Nephron (organoid): ENCODE data around the gene FTSJ1.

Experiments
- H3K27ac Mint-ChIP-seq, 3 experiments: 2 replicates each; pipeline ENCODE4 v1.8.0; 2020; ENCODE audit warnings: mixed read lengths in 3 of 3, mild to moderate bottlenecking in 2 of 3, moderate library complexity in 1 of 3
- H3K27me3 Mint-ChIP-seq: 2 replicates; pipeline ENCODE4 v1.8.0; 2021; ENCODE audit warnings: low read depth, mild to moderate bottlenecking, moderate library complexity, mixed read lengths
- H3K36me3 Mint-ChIP-seq: 2 replicates; pipeline ENCODE4 v1.8.0; 2020; ENCODE audit warnings: low read depth, mixed read lengths
- H3K4me1 Mint-ChIP-seq: 2 replicates; pipeline ENCODE4 v1.8.0; 2020; ENCODE audit warnings: mixed read lengths
- H3K4me3 Mint-ChIP-seq, 3 experiments: 2 replicates each; pipeline ENCODE4 v1.8.0; 2020; ENCODE audit warnings: mild to moderate bottlenecking in 3 of 3, mixed read lengths in 3 of 3, moderate library complexity in 2 of 3
- H3K9me3 Mint-ChIP-seq: 2 replicates; pipeline ENCODE4 v1.8.0; 2020; ENCODE audit warnings: mixed read lengths
- CTCF ChIP-seq, 3 experiments: fragments of 200-600 bp; sonication (generic); IDR thresholded peaks; one replicate each; pipeline ENCODE4 v1.5.0; 2021; ENCODE audit warnings: antibody characterized with exemption in 3 of 3; ENCODE audit not compliant: unreplicated experiment in 3 of 3

FTSJ1 gene

DNA sequence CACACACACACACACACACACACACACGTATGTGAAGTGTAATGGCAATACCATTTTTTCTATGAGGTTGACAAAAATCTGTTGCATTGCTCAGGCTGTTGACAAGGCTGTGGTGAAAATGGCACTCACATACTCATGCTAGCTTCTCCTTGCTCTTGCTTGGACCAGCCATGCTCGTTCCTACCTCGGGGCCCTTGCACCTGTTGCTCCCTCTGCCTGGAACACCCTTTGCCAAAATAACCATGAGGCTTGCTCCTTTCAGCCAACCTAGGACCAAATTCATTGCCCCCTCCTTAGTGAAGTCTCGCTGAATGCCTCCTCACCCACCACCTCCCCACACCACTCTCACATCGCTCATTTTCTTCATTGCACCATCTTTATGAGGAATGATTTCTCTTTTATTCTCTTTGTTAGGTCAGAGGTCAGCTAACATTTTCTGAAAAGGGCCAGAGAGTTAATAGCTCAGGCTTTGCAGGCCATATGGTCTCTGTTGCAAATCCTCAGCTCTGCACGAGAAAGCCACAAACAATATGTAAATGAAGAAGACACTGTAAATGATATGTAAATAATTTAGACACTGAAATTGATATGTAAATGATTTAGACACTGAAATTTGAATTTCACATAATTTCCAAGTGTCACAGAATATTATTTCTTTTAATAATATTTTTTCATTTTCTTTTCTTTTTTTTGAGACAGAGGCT, 19.2 kb upstream of the FTSJ1 start:
- H3K4me1 Mint-ChIP-seq, result no peaks in the 10 kb centered on the region
- peaks cover 22% of the 10 kb centered on the region for H3K9me3 Mint-ChIP-seq
- TF ChIP-seq CTCF (IDR thresholded peaks at IDR 0.05; ENCODE audit: unreplicated experiment in 3 of 3), result no peak
- H3K36me3 Mint-ChIP-seq, result peaks cover 4% of the 10 kb centered on the region
- H3K27ac Mint-ChIP-seq, result no peak overlapping the region
- H3K4me3 Mint-ChIP-seq, result no peak overlapping the region
- H3K27me3 Mint-ChIP-seq, result no peaks in the 10 kb centered on the region

DNA sequence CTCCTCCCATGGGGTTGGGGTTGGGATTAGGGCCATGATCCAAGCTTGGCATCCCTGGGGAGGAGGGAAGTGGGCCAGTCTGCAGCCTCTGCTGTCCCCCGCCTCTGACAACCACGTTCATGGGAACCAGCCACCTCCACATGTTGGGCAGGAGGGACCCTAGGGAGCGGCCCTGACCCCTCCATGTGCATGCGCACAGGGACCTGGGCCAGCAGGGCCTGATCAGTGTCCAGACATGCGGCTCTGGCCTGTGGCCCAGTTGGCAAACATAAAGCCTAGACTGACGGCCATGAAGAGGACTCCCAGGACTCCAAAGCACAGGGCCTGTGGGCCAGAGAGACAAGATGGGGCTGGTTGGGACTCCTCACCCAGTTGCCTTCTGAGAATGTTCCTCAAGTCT, 17.3 kb upstream of the FTSJ1 start:
- no peak for TF ChIP-seq CTCF (IDR thresholded peaks at IDR 0.05; ENCODE audit: unreplicated experiment in 3 of 3)
- Mint-ChIP-seq H3K9me3 (peaks cover 22% of the 10 kb centered on the region), H3K36me3 (peaks cover 4% of the 10 kb centered on the region), H3K27me3 (no peaks in the 10 kb centered on the region), H3K4me1 (no peaks in the 10 kb centered on the region), H3K27ac (no peak overlapping the region), H3K4me3 (no peak overlapping the region)

DNA sequence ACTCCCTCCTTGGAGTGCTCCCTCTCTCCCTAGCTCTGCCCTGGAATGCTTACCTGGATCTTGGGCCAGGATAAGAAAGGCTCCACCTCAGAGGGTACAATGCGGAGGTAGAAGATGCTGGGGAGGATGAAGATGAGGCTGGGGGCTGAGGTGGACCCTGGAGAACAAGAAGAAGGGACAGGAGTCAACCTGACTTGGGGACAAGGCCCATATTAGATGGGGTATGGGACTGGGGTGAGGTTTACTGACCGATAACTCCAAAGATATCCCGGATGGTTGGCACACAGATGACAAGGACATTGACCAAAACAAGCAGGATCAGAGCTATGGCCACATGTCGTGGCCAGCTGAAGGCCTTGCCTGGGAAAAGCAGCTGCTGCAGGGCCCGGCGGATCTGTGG, 16.5 kb upstream of the FTSJ1 start:
- no peak for TF ChIP-seq CTCF (IDR thresholded peaks at IDR 0.05; ENCODE audit: unreplicated experiment in 3 of 3)
- Mint-ChIP-seq H3K36me3 (peaks cover 4% of the 10 kb centered on the region), H3K27ac (no peak overlapping the region), H3K4me1 (peaks cover 4% of the 10 kb centered on the region), H3K27me3 (no peaks in the 10 kb centered on the region), H3K4me3 (no peak overlapping the region), H3K9me3 (peaks cover 20% of the 10 kb centered on the region)

GRCh38 chrX:48460031-48460430, 16.0 kb upstream of the FTSJ1 start:
- Mint-ChIP-seq H3K27me3 (no peaks in the 10 kb centered on the region), H3K4me1 (peaks cover 7% of the 10 kb centered on the region), H3K4me3 (no peak overlapping the region), H3K27ac (no peak overlapping the region), H3K36me3 (peaks cover 4% of the 10 kb centered on the region), H3K9me3 (peaks cover 17% of the 10 kb centered on the region)
- TF ChIP-seq CTCF (IDR thresholded peaks at IDR 0.05; ENCODE audit: unreplicated experiment in 3 of 3), result no peak

GRCh38 chrX:48460606-48461005, 15.4 kb upstream of the FTSJ1 start:
- H3K9me3 Mint-ChIP-seq, result peaks cover 23% of the 10 kb centered on the region
- no peak for TF ChIP-seq CTCF (IDR thresholded peaks at IDR 0.05; ENCODE audit: unreplicated experiment in 3 of 3)
- no peak overlapping the region for H3K4me3 Mint-ChIP-seq
- no peak overlapping the region for H3K27ac Mint-ChIP-seq
- H3K4me1 Mint-ChIP-seq, result peaks cover 12% of the 10 kb centered on the region
- H3K36me3 Mint-ChIP-seq, result peaks cover 4% of the 10 kb centered on the region
- no peaks in the 10 kb centered on the region for H3K27me3 Mint-ChIP-seq

DNA sequence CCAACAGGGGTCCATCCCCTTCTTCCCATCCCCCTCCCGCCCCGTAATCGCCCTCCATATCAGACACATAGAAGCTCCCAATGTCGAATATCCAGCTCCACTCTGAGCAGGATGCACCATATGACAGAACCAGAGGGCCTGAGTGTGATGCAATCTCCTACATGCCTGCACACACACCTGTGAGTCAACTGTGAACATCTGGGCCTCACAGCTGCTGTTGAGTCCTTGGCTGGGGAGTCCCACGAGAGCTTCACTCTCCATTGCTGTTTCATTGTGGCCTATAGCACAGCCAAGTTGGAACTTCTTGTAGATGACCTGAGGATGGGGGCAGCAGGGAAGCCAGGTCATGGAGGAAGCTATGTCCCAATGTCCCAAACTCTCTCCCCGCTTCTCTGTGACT, 14.2 kb upstream of the FTSJ1 start:
- no peak for TF ChIP-seq CTCF (IDR thresholded peaks at IDR 0.05; ENCODE audit: unreplicated experiment in 3 of 3)
- H3K4me1 Mint-ChIP-seq, result peaks cover 15% of the 10 kb centered on the region
- peaks cover 20% of the 10 kb centered on the region for H3K9me3 Mint-ChIP-seq
- H3K36me3 Mint-ChIP-seq, result peaks cover 4% of the 10 kb centered on the region
- H3K27me3 Mint-ChIP-seq, result no peaks in the 10 kb centered on the region
- H3K27ac Mint-ChIP-seq, result no peak overlapping the region
- no peak overlapping the region for H3K4me3 Mint-ChIP-seq
